ENCODE measurements around the gene PRR16. TPM values are rescaled to one million over a fixed set of nuclear protein-coding genes. Genes with fewer than 3 reads are reported as not detected.

Gene PRR16
- total RNA-seq, 1 experiment from 2014 or later, result 5.0 TPM

DNA sequence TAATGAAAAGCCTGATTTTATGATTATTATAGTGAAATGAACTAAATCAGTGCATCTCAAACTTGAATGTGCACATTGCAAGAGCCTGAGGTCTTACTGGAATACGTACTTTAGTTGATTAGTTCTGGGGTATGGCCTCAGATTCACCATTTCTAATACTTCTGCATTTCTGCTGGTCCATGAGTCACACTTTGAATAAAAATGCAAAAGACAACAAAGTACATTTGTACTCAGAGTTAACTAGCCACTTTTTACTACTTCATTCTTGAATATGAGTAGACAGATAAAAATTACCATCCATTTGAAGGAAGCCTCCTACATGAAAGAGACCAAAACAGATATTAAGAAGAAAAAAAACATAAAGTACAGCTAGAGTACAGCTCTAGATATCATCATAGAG is 27.1 kb upstream of the PRR16 start:
- Histone ChIP-seq H2AFZ (no peak overlapping the region), H3K4me1 (replicated peaks; ENCODE audit: insufficient read depth) (no peaks in the 10 kb centered on the region), H3K4me2 (no peak overlapping the region), H3K27me3 (ENCODE audit: insufficient read depth, low read depth) (no peaks in the 10 kb centered on the region), H3K9me3 (ENCODE audit: insufficient read depth, low read depth) (no peaks in the 10 kb centered on the region), H4K20me1 (ENCODE audit: insufficient read depth) (no peaks in the 10 kb centered on the region), H3K9me2 (ENCODE audit: insufficient read depth) (no peaks in the 10 kb centered on the region), H3K27ac (no peak overlapping the region), H3F3A (ENCODE audit: insufficient read depth, low read depth) (no peaks in the 10 kb centered on the region), H3K4me3 (no peak overlapping the region), H3K36me3 (ENCODE audit: low read depth) (no peaks in the 10 kb centered on the region), H3K79me2 (ENCODE audit: low read depth) (no peaks in the 10 kb centered on the region)
- no peak for DNase-seq
- TF ChIP-seq EZH2 (IDR thresholded peaks at IDR 0.05; ENCODE audit: low read depth), result no peak
- TF ChIP-seq, protein P1, sequence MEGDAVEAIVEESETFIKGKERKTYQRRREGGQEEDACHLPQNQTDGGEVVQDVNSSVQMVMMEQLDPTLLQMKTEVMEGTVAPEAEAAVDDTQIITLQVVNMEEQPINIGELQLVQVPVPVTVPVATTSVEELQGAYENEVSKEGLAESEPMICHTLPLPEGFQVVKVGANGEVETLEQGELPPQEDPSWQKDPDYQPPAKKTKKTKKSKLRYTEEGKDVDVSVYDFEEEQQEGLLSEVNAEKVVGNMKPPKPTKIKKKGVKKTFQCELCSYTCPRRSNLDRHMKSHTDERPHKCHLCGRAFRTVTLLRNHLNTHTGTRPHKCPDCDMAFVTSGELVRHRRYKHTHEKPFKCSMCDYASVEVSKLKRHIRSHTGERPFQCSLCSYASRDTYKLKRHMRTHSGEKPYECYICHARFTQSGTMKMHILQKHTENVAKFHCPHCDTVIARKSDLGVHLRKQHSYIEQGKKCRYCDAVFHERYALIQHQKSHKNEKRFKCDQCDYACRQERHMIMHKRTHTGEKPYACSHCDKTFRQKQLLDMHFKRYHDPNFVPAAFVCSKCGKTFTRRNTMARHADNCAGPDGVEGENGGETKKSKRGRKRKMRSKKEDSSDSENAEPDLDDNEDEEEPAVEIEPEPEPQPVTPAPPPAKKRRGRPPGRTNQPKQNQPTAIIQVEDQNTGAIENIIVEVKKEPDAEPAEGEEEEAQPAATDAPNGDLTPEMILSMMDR (conservative IDR thresholded peaks at IDR 0.05), result no peak
- ChIA-PET POLR2A (ENCODE audit: unreplicated experiment) (no interaction called here), CTCF (no interaction called here)
- BruUV-seq (replicated peaks), result no TSS peak
- intact Hi-C loops (cut with micrococcal nuclease; ENCODE audit: unreplicated experiment), result no loop called here

DNA sequence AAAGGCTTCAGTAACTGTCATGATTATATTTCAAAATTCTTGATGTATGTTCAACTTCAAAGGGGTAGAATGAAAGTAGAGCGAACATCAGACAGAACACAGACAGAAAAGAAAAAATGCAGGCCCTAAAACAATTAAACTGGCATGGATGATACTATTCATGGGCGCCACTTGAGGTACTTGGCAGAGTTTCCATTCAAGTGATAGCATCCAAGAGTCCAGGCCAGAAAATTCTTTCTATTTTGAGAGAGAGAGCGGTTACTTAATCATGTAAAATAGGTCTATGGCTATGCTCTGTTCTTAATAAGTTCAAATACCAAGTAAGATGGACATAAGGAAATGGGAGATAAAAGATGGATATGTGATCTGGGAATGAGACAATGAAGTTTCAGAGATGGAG is 21.4 kb upstream of the PRR16 start:
- Histone ChIP-seq H3K27ac (no peak overlapping the region), H3K9me3 (ENCODE audit: insufficient read depth, low read depth) (no peaks in the 10 kb centered on the region), H3K79me2 (ENCODE audit: low read depth) (no peaks in the 10 kb centered on the region), H3K4me2 (no peak overlapping the region), H3K4me3 (no peak overlapping the region), H3K27me3 (ENCODE audit: insufficient read depth, low read depth) (no peaks in the 10 kb centered on the region), H2AFZ (no peak overlapping the region), H4K20me1 (ENCODE audit: insufficient read depth) (no peaks in the 10 kb centered on the region), H3F3A (ENCODE audit: insufficient read depth, low read depth) (no peaks in the 10 kb centered on the region), H3K9me2 (ENCODE audit: insufficient read depth) (no peaks in the 10 kb centered on the region), H3K4me1 (replicated peaks; ENCODE audit: insufficient read depth) (no peaks in the 10 kb centered on the region), H3K36me3 (ENCODE audit: low read depth) (no peaks in the 10 kb centered on the region)
- no TSS peak for BruUV-seq (replicated peaks)
- TF ChIP-seq EZH2 (IDR thresholded peaks at IDR 0.05; ENCODE audit: low read depth), result no peak
- TF ChIP-seq, protein P1 (conservative IDR thresholded peaks at IDR 0.05), result no peak
- ChIA-PET CTCF (no interaction called here), POLR2A (ENCODE audit: unreplicated experiment) (no interaction called here)
- no peak for DNase-seq
- intact Hi-C loops (cut with micrococcal nuclease; ENCODE audit: unreplicated experiment), result no loop called here

DNA sequence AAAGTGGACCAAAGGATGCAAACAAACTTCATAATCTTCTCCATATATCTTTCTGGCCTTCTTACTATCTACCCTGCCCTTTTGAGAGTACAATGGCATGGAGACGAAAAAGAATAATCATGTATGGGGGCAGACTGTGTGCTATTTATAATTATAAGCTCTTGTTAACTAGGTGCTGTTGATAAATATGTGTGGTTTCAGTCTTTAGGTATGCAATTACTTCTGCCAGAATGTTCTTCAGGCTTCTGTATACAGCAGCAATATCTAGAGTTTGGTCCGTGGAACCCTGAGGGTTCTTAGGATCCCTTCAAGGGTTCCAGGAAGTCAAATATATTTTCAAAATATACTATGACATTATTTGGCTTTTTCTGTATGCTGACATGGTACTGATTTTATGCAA is 20.5 kb upstream of the PRR16 start:
- intact Hi-C loops (cut with micrococcal nuclease; ENCODE audit: unreplicated experiment), result no loop called here
- Histone ChIP-seq H3K27me3 (ENCODE audit: insufficient read depth, low read depth) (no peaks in the 10 kb centered on the region), H3F3A (ENCODE audit: insufficient read depth, low read depth) (no peaks in the 10 kb centered on the region), H4K20me1 (ENCODE audit: insufficient read depth) (no peaks in the 10 kb centered on the region), H3K9me2 (ENCODE audit: insufficient read depth) (no peaks in the 10 kb centered on the region), H3K9me3 (ENCODE audit: insufficient read depth, low read depth) (no peaks in the 10 kb centered on the region), H3K4me1 (replicated peaks; ENCODE audit: insufficient read depth) (no peaks in the 10 kb centered on the region), H2AFZ (no peak overlapping the region), H3K36me3 (ENCODE audit: low read depth) (no peaks in the 10 kb centered on the region), H3K4me3 (no peak overlapping the region), H3K27ac (no peak overlapping the region), H3K79me2 (ENCODE audit: low read depth) (no peaks in the 10 kb centered on the region), H3K4me2 (no peak overlapping the region)
- TF ChIP-seq, protein P1 (conservative IDR thresholded peaks at IDR 0.05), result no peak
- TF ChIP-seq EZH2 (IDR thresholded peaks at IDR 0.05; ENCODE audit: low read depth), result no peak
- no peak for DNase-seq
- ChIA-PET CTCF (no interaction called here), POLR2A (ENCODE audit: unreplicated experiment) (no interaction called here)
- BruUV-seq (replicated peaks), result no TSS peak
